Measurements from ENCODE around the gene APC. TPM values are rescaled to one million over a fixed set of nuclear protein-coding genes. Genes with fewer than 3 reads are reported as not detected.

The APC gene
- 17.4 and 23.5 TPM in 2 replicates for total RNA-seq

GRCh38 chr5:112737463-112738190 is at the start of gene APC:
Gene APC, plus strand, starts transcription at chr5:112737885. Its CDS starts 17,006 bp downstream, at chr5:112754891.

GRCh38 chr5:112860929-112861637 is 123.4 kb downstream of the APC start, which contains the start of gene SRP19:
Gene SRP19, plus strand, starts transcription at chr5:112861287. Its CDS starts 90 bp downstream, at chr5:112861377.

Other genes with a start within 250 kb of the APC start
- gene SRP19, start 123.4 kb downstream of the APC start, total RNA-seq = 13.1 and 32.4 TPM in 2 replicates
- gene REEP5, start 184.3 kb downstream of the APC start, total RNA-seq = 70.7 and 85.4 TPM in 2 replicates
- 20.9 and 26.7 TPM in 2 replicates for gene DCP2, start 238.9 kb downstream of the APC start, total RNA-seq